ENCODE measurements around the gene CRTC1.

- no peak for TF ChIP-seq CTCF (IDR thresholded peaks at IDR 0.05; ENCODE audit: low read depth, low read length, missing input control)
- TF ChIP-seq GABPA (IDR thresholded peaks at IDR 0.05 in 1 of 2, conservative IDR thresholded peaks at IDR 0.05 in 1 of 2) = no peak
- no peak for TF ChIP-seq YY1 (IDR thresholded peaks at IDR 0.05)
- no peak for TF ChIP-seq FOXA1 (IDR thresholded peaks at IDR 0.05)
- no peak for TF ChIP-seq SP1 (IDR thresholded peaks at IDR 0.05)
- TF ChIP-seq REST (IDR thresholded peaks at IDR 0.05) = no peak
- TF ChIP-seq RAD21 (IDR thresholded peaks at IDR 0.05) = no peak
- TF ChIP-seq MAX (IDR thresholded peaks at IDR 0.05) = no peak
- TF ChIP-seq RXRA (IDR thresholded peaks at IDR 0.05) = no peak
- no peak for TF ChIP-seq ATF3 (IDR thresholded peaks at IDR 0.05)
- TF ChIP-seq ZBTB33 (IDR thresholded peaks at IDR 0.05) = no peak
Measured at GRCh38 chr19:18684642-18684993, 1.1 kb downstream of the CRTC1 start.

All from liver (tissue), 3 donors.